ENCODE results near the gene KRT40.

- TF ChIP-seq TAF1 (IDR thresholded peaks at IDR 0.05; ENCODE audit: low read depth, low read length): no peak
- no peak for TF ChIP-seq POLR2AphosphoS5 (IDR thresholded peaks at IDR 0.05; ENCODE audit: low read depth, low read length)
- no peak for TF ChIP-seq POLR2A (IDR thresholded peaks at IDR 0.05; ENCODE audit: low read depth, low read length)
- no peak for TF ChIP-seq POU2F2 (IDR thresholded peaks at IDR 0.05; ENCODE audit: low read depth, low read length)
- TF ChIP-seq SPI1 (IDR thresholded peaks at IDR 0.05; ENCODE audit: low read depth, low read length): no peak
Measured at GRCh38 chr17:40940266-40940665, 43.9 kb downstream of the KRT40 start.

Measured in GM12891 (cell line).